ENCODE data around the gene DPYSL5.

DNA sequence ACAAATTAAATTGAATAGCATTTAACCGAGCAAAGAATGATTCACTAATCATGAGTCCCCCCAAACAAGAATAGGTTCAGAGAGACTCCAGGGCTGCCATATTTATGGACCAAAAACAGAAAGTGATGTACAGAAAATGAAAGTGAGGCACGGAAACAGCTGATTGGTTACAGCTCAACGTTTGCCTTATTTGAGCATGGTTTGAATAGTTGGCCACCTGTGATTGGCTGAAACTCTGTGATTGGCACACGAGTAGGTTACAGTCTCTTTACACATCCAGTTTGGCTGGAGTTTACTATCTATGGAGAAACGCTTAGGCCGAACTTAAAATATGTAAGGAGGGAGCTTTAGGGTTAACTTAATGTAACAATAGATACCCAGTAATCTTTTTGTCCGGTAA, 27.0 kb upstream of the DPYSL5 start:
- TF ChIP-seq, protein P1, sequence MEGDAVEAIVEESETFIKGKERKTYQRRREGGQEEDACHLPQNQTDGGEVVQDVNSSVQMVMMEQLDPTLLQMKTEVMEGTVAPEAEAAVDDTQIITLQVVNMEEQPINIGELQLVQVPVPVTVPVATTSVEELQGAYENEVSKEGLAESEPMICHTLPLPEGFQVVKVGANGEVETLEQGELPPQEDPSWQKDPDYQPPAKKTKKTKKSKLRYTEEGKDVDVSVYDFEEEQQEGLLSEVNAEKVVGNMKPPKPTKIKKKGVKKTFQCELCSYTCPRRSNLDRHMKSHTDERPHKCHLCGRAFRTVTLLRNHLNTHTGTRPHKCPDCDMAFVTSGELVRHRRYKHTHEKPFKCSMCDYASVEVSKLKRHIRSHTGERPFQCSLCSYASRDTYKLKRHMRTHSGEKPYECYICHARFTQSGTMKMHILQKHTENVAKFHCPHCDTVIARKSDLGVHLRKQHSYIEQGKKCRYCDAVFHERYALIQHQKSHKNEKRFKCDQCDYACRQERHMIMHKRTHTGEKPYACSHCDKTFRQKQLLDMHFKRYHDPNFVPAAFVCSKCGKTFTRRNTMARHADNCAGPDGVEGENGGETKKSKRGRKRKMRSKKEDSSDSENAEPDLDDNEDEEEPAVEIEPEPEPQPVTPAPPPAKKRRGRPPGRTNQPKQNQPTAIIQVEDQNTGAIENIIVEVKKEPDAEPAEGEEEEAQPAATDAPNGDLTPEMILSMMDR (IDR thresholded peaks at IDR 0.05 in 2 of 3, conservative IDR thresholded peaks at IDR 0.05 in 1 of 3; ENCODE audit: control insufficient read depth in 2 of 3, extremely low read depth in 1 of 3, insufficient read depth in 1 of 3, low read depth in 3 of 3, low read length in 3 of 3) = no peak
- TF ChIP-seq, protein P2, sequence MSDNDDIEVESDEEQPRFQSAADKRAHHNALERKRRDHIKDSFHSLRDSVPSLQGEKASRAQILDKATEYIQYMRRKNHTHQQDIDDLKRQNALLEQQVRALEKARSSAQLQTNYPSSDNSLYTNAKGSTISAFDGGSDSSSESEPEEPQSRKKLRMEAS (IDR thresholded peaks at IDR 0.05; ENCODE audit: low read depth, low read length) = no peak
- no peak for TF ChIP-seq POLR2A (IDR thresholded peaks at IDR 0.05; ENCODE audit: low read depth, low read length)
- no peak for TF ChIP-seq MEF2A (IDR thresholded peaks at IDR 0.05; ENCODE audit: insufficient read depth, low read depth, low read length)
- no peak for TF ChIP-seq TAF1 (IDR thresholded peaks at IDR 0.05; ENCODE audit: borderline replicate concordance, low read depth, low read length)
- TF ChIP-seq ZNF24 (IDR thresholded peaks at IDR 0.05) = no peak
- no peak for TF ChIP-seq POLR2AphosphoS5 (IDR thresholded peaks at IDR 0.05; ENCODE audit: low read length)
- TF ChIP-seq EZH2 (IDR thresholded peaks at IDR 0.05; ENCODE audit: borderline replicate concordance, control insufficient read depth, low read depth, low read length) = no peak
- no peak for TF ChIP-seq NBN (IDR thresholded peaks at IDR 0.05)
- TF ChIP-seq ETV6 (conservative IDR thresholded peaks at IDR 0.05 in 1 of 2, IDR thresholded peaks at IDR 0.05 in 1 of 2; ENCODE audit: borderline replicate concordance in 1 of 2, low read depth in 1 of 2) = no peak

All from GM12878 (cell line).